Stimulated activated effector memory CD8-positive, alpha-beta T cell treated with anti-CD3 and anti-CD28 coated beads, Interleukin-12 subunit alpha, Interleukin-12 subunit beta, amount 100 ng/mL, for 72 hours (primary cell): Measurements from ENCODE around the gene ZNF320.
A peak's percentile ranks its signal among the peaks of the same experiment; 100 is the strongest.
"Not testable (repeated sequence)": the region's sequence is repeated elsewhere in the genome, so short reads cannot be mapped to it uniquely, and the experiment has no call there.

Experiments used
- ATAC-seq: fragments of 150-1000 bp; cut with Tn5 transposase; 2 replicates; pipeline ENCODE4 v1.10.0; 2021
- DNase-seq, 2 donors: peaks; one replicate each; pipeline ENCODE4 v3.0.0; 2021 to 2022; ENCODE audit warnings: low spot score in 2 of 2
- H3K27ac Mint-ChIP-seq: one replicate; pipeline ENCODE4 v1.8.0; 2022; ENCODE audit warnings: mild to moderate bottlenecking, mixed read lengths
- H3K36me3 Mint-ChIP-seq: one replicate; pipeline ENCODE4 v1.8.0; 2022; ENCODE audit warnings: mild to moderate bottlenecking, mixed read lengths
- H3K4me1 Mint-ChIP-seq: one replicate; pipeline ENCODE4 v1.8.0; 2022; ENCODE audit warnings: mixed read lengths
- H3K4me3 Mint-ChIP-seq: one replicate; pipeline ENCODE4 v1.8.0; 2022; ENCODE audit warnings: mild to moderate bottlenecking, mixed read lengths
- H3K9me3 Mint-ChIP-seq: one replicate; pipeline ENCODE4 v1.8.0; 2022; ENCODE audit warnings: mixed read lengths

ZNF320 gene

DNA sequence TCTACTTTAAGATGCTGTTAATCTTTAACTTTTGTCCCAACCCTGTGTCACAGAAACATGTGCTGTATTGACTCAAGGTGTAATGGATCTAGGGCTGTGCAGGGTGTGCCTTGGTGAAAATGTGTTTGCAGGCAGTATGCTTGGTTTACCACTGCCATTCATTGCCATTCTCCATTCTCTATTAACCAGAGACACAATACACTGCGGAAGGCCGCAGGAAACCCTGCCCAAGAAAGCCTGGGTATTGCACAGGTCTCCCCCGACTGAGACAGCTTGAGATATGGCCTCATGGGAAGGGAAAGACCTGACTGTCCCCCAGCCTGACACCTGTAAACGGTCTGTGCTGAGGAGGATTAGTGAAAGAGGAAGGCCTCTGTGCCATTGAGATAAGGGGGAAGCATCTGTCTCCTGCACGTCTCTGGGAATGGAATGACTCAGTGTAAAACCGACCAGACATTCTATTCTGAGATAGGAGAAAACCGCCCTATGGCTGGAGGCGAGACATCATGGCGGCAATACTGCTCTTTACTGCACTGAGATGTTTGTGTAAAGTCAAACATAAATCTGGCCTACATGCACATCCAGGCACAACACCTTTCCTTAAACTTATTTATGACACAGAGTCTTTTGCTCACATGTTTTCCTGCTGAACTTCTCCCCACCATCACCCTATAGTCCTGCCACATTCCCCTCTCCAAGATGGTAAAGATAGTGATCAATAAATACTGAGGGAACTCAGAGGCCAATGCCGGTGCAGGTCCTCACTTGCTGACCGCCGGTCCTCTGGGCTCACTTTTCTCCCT, 38.9 kb upstream of the ZNF320 start:
- Mint-ChIP-seq H3K36me3 (peaks cover 8% of the 10 kb centered on the region), H3K9me3 (no peaks in the 10 kb centered on the region), H3K27ac (peak overlapping the region; percentile 10), H3K4me1 (peaks cover 41% of the 10 kb centered on the region), H3K4me3 (no peak overlapping the region)
- no peak for DNase-seq
- ATAC-seq, result no peak

DNA sequence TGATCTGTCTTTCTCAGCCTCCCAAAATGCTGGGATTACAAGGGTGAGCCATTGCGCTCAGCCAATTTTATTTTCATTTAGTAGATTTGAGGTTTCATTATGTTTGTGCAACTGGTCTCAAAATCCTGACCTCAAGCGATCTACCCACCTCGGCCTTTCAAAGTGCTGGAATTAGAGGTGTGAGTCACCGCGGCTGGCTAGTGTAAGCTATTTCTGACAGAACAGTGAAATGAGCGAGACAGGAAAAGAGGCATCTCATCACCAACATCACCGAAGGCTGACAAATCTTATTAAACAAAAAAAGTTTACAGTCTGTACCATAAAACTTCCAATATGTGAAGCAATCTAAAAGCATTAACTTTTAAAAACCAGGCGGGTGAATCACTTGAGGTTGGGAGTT, 38.0 kb upstream of the ZNF320 start:
- peak; percentile 44 for ATAC-seq
- no peak overlapping the region for H3K27ac Mint-ChIP-seq
- no peak overlapping the region for H3K4me3 Mint-ChIP-seq
- no peak for DNase-seq
- peaks cover 8% of the 10 kb centered on the region for H3K36me3 Mint-ChIP-seq
- H3K4me1 Mint-ChIP-seq, result peaks cover 35% of the 10 kb centered on the region
- H3K9me3 Mint-ChIP-seq, result no peaks in the 10 kb centered on the region

GRCh38 chr19:52924641-52925040, 27.2 kb upstream of the ZNF320 start:
- peaks cover 36% of the 10 kb centered on the region for H3K36me3 Mint-ChIP-seq
- H3K9me3 Mint-ChIP-seq, H3K27ac Mint-ChIP-seq, H3K4me3 Mint-ChIP-seq, ATAC-seq, DNase-seq: not testable (repeated sequence)
- H3K4me1 Mint-ChIP-seq, result peaks cover 29% of the 10 kb centered on the region

DNA sequence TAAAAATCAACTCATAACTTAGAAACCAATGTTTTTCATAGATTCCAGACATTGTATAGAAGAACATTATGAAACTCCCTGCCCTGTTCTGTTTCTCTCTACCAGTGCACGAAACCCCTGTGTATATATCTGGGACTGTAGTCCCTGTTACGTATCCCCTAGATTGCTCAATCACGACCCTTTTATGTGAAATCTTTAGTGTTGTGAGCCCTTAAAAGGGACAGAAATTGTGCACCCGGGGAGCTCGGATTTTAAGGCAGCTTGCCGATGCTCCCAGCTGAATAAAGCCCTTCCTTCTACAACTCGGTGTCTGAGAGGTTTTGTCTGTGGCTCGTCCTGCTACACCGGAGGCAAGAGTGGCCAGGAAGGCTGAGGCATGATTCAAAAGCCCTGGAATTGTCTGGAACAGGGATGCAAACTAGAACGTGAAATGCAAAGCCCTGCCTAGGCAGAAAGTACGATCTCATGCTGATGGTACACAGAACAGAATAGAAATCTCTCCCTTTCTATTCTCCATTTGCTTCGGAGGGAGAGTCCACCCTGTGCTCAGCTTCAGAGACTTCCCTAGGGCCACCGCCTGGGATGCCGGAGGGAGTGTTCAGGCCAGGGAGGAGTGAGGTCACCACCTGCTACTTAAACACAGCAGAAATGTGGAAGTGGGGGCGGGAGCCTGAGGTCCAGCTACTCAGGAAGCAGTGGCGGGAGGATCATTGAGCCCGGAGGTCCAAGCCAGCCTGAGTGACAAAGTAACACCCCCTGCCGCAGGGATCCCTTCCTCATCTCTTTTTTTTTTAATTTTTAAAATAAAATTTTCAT, 26.6 kb upstream of the ZNF320 start:
- Mint-ChIP-seq H3K4me3 (peak overlapping the region; percentile 82), H3K27ac (no peak overlapping the region), H3K36me3 (peaks cover 32% of the 10 kb centered on the region), H3K4me1 (peaks cover 29% of the 10 kb centered on the region), H3K9me3 (no peaks in the 10 kb centered on the region)
- no peak for DNase-seq
- no peak for ATAC-seq

DNA sequence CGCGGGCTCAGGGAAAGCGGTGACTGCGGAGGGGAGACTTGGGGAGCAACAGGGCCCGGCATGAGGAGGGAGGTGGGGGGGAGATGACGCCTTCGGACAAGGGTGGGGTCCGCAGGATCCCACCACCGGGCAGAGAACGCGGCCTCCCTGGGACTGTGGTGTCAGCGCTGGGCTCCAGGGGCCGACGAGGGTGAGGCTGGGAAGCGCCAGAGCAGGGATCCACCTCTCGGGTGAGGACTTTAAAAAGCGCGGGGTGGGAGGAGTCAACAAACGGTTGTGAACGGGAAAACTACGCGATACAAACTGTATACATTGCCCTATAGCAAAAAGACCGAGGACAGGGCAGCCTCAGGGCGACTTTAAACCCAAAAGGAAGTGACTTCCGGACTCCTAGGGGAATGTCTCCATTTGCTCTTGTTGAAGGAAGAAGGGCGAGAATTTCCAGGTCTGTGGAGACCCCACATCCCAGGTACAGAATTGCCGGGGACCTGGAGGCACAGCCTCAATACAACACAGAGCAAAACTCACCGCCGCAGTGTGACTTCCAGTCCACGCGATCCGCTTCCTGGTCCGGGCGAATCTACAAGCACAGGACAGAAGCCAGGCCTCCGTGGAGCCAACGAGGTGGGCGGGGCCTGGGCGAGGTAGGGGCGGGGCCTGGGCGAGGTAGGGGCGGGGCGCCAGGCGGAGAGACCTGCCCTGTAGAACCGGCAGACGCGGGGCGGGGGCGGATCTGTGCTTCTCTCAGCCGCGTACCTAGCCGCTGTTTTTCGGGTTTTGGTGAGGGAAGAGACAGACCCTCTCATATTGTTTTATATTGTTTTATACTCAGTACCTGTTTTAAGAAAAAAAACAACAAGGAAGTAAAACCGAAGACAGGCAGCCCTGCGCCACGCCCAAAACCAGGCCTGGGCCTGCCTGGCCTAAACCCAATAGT, 25.7 kb upstream of the ZNF320 start, which contains the start of gene ZNF888:
TSS of gene ZNF888 (minus strand) at position 588 of the 937 bp plus-strand sequence. CDS start 5,555 bp downstream, outside the sequence.
- peak; percentile 100 for ATAC-seq
- H3K9me3 Mint-ChIP-seq, result no peaks in the 10 kb centered on the region
- peaks cover 29% of the 10 kb centered on the region for H3K4me1 Mint-ChIP-seq
- peak; percentile 81 to 86 for DNase-seq
- peaks cover 24% of the 10 kb centered on the region for H3K36me3 Mint-ChIP-seq
- H3K27ac Mint-ChIP-seq, result peak within 1 kb of the TSS; percentile 94
- H3K4me3 Mint-ChIP-seq, result peak within 1 kb of the TSS; percentile 82

- DNase-seq, result no peak
- Mint-ChIP-seq H3K4me1 (peaks cover 18% of the 10 kb centered on the region), H3K9me3 (no peaks in the 10 kb centered on the region), H3K36me3 (peaks cover 59% of the 10 kb centered on the region), H3K4me3 (no peak overlapping the region), H3K27ac (no peak overlapping the region)
- ATAC-seq, result no peak
These were observed 20.1 kb upstream of the ZNF320 start for GRCh38 chr19:52917531-52917930.

DNA sequence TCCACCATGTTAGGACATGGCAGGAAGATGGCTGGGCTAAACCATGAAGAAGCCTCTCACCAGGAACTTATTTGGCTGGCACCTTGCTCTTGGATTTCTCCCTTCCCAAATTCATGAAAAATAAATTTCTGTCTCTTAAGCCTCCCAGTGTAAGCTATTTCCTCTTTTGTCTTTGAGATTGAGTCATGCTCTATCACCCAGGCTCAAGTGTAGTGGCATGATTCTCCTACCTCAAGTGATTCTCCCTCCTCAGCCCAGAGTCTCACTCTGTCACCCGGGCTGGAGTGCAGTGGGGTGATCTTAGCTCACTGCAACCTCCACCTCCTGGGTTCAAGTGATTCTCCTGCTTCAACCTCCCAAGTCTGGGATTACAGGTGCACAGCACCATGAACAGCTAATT, 13.2 kb upstream of the ZNF320 start:
- H3K36me3 Mint-ChIP-seq, result peaks cover 73% of the 10 kb centered on the region
- no peak overlapping the region for H3K27ac Mint-ChIP-seq
- no peak for DNase-seq

DNA sequence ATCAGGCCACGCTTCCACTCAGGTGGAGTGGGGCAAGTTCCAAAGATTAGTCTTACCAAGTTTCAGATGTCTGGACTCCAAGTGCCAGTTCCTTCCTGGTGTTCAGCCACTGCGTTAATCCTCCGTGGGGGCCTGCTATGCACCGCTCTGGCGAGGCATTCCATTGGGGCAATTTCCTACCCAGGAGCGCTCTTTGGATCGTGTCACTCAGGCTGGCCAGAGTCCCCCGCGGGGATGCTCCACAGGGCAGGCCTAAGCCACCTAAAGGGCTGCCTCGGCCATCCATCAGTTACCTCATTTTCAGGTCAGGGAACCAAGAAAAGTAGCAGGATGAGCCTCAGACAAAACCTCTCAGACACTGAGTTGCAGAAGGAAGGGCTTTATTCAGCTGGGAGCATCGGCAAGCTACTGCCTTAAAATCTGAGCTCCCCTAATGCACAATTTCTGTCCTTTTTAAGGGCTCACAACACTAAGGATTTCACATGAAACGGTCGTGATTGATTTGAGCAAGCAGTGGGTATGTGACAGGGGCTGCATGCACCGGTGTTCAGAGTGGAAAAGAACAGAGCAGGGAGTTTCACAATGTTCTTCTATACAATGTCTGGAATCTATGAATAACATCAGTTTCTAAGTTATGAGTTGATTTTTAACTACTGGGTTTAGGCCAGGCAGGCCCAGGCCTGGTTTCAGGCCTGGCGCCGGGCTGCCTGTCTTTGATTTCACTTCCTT, 6.8 kb upstream of the ZNF320 start:
- not testable (repeated sequence) for ATAC-seq, DNase-seq, H3K4me3 Mint-ChIP-seq, H3K27ac Mint-ChIP-seq, H3K4me1 Mint-ChIP-seq, H3K9me3 Mint-ChIP-seq
- H3K36me3 Mint-ChIP-seq, result peaks cover 15% of the 10 kb centered on the region

More for the DNA sequence above, 13.2 kb upstream of the ZNF320 start:
- no peak overlapping the region for H3K4me3 Mint-ChIP-seq
- no peaks in the 10 kb centered on the region for H3K4me1 Mint-ChIP-seq
- H3K9me3 Mint-ChIP-seq, result peaks cover 6% of the 10 kb centered on the region
- no peak for ATAC-seq

DNA sequence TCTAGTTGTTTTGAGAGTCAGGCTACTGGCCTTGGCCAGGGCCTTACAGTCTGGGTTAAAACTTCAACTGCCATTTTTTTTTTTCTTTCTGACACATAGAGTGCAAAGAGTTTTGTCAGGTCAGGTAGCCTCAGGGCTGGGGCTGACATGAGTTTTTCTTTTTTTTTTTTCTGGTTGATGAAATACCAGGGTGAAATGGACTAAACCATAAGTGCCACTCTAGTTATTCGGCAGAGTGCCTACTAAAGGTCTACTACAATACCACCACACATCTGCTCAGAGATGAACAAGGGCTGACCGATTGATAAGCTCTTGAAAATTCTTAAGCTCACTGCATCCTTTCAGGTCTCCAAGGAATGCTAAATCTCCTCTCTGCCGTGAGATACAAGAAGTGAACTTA, 4.4 kb upstream of the ZNF320 start:
- Mint-ChIP-seq H3K36me3 (no peaks in the 10 kb centered on the region), H3K4me3 (no peak overlapping the region), H3K9me3 (peaks cover 6% of the 10 kb centered on the region), H3K27ac (no peak overlapping the region), H3K4me1 (no peaks in the 10 kb centered on the region)
- DNase-seq (no peak), ATAC-seq (no peak)

DNA sequence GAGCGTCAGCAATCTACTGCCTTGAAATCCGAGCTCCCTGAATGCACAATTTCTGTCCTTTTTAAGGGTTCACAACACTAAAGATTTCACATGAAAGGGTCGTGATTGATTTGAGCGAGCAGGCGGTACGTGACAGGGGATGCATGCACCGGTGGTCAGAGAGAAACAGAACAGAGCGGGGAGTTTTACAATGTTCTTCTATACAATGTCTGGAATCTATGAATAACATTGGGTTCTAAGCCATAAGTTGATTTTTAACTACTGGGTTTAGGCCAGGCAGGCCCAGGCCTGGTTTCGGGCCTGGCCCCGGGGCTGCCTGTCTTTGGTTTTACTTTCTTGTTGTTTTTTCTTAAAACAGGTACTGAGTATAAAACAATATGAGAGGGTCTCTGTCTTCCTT, 1.2 kb upstream of the ZNF320 start:
- peak overlapping the region; percentile 15 for H3K27ac Mint-ChIP-seq

DNA sequence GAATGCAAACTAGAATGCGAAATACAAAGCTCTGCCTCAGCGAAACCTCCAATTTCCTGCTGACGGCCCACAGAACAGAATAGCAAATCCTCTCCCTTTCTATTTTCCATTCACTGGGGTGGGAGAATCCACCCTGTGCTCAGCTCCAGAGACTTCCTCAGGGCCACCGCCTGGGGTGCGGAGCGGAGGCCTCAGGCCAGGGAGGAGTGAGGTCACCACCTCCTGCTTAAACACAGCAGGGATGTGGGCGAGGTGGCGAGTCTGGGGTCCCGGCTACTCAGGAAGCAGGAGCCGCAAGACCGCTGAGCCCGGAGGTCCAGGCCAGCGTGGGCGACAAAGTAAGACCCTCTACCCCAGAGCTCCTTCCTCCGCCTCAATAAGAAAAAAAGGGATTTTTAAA, 666 bp upstream of the ZNF320 start:
- ATAC-seq, result no peak
- Mint-ChIP-seq H3K4me3 (peak overlapping the region; percentile 83), H3K9me3 (no peaks in the 10 kb centered on the region), H3K4me1 (peaks cover 7% of the 10 kb centered on the region), H3K36me3 (peaks cover 20% of the 10 kb centered on the region), H3K27ac (no peak overlapping the region)
- DNase-seq, result no peak

More for the DNA sequence above, 1.2 kb upstream of the ZNF320 start:
- not testable (repeated sequence) for H3K4me1 Mint-ChIP-seq, H3K9me3 Mint-ChIP-seq, DNase-seq, ATAC-seq, H3K4me3 Mint-ChIP-seq
- peaks cover 17% of the 10 kb centered on the region for H3K36me3 Mint-ChIP-seq

- Mint-ChIP-seq H3K4me3 (peak overlapping the region; percentile 83), H3K9me3 (no peaks in the 10 kb centered on the region), H3K36me3 (peaks cover 32% of the 10 kb centered on the region), H3K27ac (peak overlapping the region; percentile 91), H3K4me1 (peaks cover 15% of the 10 kb centered on the region)
- ATAC-seq (no peak), DNase-seq (no peak)
These were observed 851 bp downstream of the ZNF320 start for GRCh38 chr19:52896431-52897137.

GRCh38 chr19:52891336-52891735, 6.1 kb downstream of the ZNF320 start:
- peaks cover 83% of the 10 kb centered on the region for H3K36me3 Mint-ChIP-seq
- H3K27ac Mint-ChIP-seq, result no peak overlapping the region
- H3K9me3 Mint-ChIP-seq, result no peaks in the 10 kb centered on the region
- no peak for DNase-seq
- no peak for ATAC-seq
- no peak overlapping the region for H3K4me3 Mint-ChIP-seq
- H3K4me1 Mint-ChIP-seq, result peaks cover 15% of the 10 kb centered on the region

- Mint-ChIP-seq H3K27ac (no peak overlapping the region), H3K9me3 (no peaks in the 10 kb centered on the region), H3K36me3 (peaks cover 93% of the 10 kb centered on the region)
These were observed 7.5 kb downstream of the ZNF320 start for GRCh38 chr19:52889931-52890330.

More at GRCh38 chr19:52889931-52890330, 7.5 kb downstream of the ZNF320 start:
- peaks cover 12% of the 10 kb centered on the region for H3K4me1 Mint-ChIP-seq
- ATAC-seq, result no peak
- H3K4me3 Mint-ChIP-seq, result no peak overlapping the region
- DNase-seq, result no peak
